Ascending aorta (tissue), 2 donors: ENCODE measurements around the gene ZNF443. TPM values are rescaled to one million over a fixed set of nuclear protein-coding genes. Genes with fewer than 3 reads are reported as not detected.
A peak's percentile ranks its signal among the peaks of the same experiment; 100 is the strongest.
"Not testable (repeated sequence)": the region's sequence is repeated elsewhere in the genome, so short reads cannot be mapped to it uniquely, and the experiment has no call there.

ENCODE experiments used
- DNase-seq, 2 donors: peaks; one replicate each; pipeline ENCODE4 v3.0.0-alpha.2; 2019; ENCODE audit warnings: low spot score in 2 of 2
- H3K27ac ChIP-seq, 2 donors: fragments of 200-600 bp; sonication (generic); one replicate each; pipeline ENCODE4 v1.5.1; 2016 to 2017; ENCODE audit warnings: mild to moderate bottlenecking in 1 of 2
- H3K27me3 ChIP-seq: fragments of 200-600 bp; sonication (generic); one replicate; pipeline ENCODE4 v1.5.1; 2017
- H3K36me3 ChIP-seq, 2 donors: fragments of 200-600 bp; sonication (generic); one replicate each; pipeline ENCODE4 v1.5.1; 2016
- H3K4me1 ChIP-seq, 2 donors: fragments of 200-600 bp; sonication (generic); one replicate each; pipeline ENCODE4 v1.5.1; 2016 to 2017; ENCODE audit warnings: mild to moderate bottlenecking in 1 of 2
- H3K4me3 ChIP-seq, 2 donors: fragments of 200-600 bp; sonication (generic); one replicate each; pipeline ENCODE4 v1.5.1; 2016 to 2017; ENCODE audit warnings: mild to moderate bottlenecking in 1 of 2
- H3K9me3 ChIP-seq, 2 donors: fragments of 200-600 bp; sonication (generic); one replicate each; pipeline ENCODE4 v1.5.1; 2016
- intact Hi-C: fragments of 100-400 bp; cut with DNase I; formaldehyde crosslinking; loops from one replicate; pipeline ENCODE4 v1.15.1; 2023
- total RNA-seq: library from RNA; depleted of rRNA; stranded (reverse); fragments of >200 nt; gene quantifications from one replicate; pipeline ENCODE4 v1.1.0, GENCODE V29; 2016
- TF ChIP-seq, protein P1 (sequence below), 3 experiments: fragments of 200-600 bp in 2 of 3; fragments of 450-650 bp in 1 of 3; sonication (generic) in 2 of 3; IDR thresholded peaks; one replicate each; pipeline ENCODE4 v1.5.1; 2016 to 2019; ENCODE audit warnings: antibody characterized with exemption in 3 of 3, mild to moderate bottlenecking in 1 of 3, moderate library complexity in 1 of 3

ZNF443 gene
- total RNA-seq, 1 donor from 2014 or later = 4.0 TPM

DNA sequence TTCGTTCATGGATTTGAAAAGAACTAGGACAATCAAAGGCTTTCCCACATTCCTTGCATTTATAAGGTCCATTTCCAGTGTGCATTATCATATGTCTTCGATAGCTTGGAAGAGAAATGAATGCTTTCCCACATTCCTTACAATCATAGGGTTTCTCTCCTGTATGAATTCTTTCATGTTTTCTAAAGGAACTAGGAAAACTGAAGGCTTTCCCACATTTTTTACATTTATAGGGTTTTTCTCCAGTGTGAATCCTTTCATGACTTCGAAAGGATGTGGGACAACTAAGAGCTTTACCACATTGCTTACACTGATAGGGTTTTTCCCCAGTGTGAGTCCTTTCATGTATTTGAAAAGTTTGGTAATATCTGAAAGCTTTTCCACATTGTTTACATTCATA is 23.9 kb upstream of the ZNF443 start:
- Histone ChIP-seq H3K27me3 (no peaks in the 10 kb centered on the region), H3K27ac (no peak overlapping the region), H3K4me1 (no peaks in the 10 kb centered on the region), H3K9me3 (peaks cover 59 to 93% of the 10 kb centered on the region in 2 donors), H3K4me3 (no peak overlapping the region), H3K36me3 (peaks cover 34 to 62% of the 10 kb centered on the region in 2 donors)
- TF ChIP-seq, protein P1, sequence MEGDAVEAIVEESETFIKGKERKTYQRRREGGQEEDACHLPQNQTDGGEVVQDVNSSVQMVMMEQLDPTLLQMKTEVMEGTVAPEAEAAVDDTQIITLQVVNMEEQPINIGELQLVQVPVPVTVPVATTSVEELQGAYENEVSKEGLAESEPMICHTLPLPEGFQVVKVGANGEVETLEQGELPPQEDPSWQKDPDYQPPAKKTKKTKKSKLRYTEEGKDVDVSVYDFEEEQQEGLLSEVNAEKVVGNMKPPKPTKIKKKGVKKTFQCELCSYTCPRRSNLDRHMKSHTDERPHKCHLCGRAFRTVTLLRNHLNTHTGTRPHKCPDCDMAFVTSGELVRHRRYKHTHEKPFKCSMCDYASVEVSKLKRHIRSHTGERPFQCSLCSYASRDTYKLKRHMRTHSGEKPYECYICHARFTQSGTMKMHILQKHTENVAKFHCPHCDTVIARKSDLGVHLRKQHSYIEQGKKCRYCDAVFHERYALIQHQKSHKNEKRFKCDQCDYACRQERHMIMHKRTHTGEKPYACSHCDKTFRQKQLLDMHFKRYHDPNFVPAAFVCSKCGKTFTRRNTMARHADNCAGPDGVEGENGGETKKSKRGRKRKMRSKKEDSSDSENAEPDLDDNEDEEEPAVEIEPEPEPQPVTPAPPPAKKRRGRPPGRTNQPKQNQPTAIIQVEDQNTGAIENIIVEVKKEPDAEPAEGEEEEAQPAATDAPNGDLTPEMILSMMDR (IDR thresholded peaks at IDR 0.05) = no peak
- intact Hi-C loops = no loop called here
- DNase-seq = no peak

DNA sequence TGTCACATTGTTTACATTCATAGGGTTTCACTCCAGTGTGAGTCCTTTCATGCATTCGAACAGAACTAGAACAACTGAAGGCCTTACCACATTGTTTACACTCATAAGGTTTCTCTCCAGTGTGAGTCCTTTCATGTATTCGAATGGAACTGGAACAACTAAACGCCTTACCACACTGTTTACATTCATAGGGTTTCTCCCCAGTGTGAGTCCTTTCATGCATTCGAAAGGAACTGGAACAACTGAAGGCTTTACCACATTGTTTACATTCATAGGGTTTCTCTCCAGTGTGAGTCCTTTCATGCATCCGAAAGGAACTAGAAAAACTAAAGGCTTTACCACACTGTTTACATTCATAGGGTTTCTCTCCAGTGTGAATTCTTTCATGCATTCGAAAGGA is 23.3 kb upstream of the ZNF443 start:
- DNase-seq, H3K27me3 ChIP-seq, H3K27ac ChIP-seq, H3K4me1 ChIP-seq, H3K4me3 ChIP-seq, intact Hi-C loops: not testable (repeated sequence)
- H3K9me3 ChIP-seq = peaks cover 57 to 92% of the 10 kb centered on the region in 2 donors
- peaks cover 34 to 66% of the 10 kb centered on the region in 2 donors for H3K36me3 ChIP-seq

DNA sequence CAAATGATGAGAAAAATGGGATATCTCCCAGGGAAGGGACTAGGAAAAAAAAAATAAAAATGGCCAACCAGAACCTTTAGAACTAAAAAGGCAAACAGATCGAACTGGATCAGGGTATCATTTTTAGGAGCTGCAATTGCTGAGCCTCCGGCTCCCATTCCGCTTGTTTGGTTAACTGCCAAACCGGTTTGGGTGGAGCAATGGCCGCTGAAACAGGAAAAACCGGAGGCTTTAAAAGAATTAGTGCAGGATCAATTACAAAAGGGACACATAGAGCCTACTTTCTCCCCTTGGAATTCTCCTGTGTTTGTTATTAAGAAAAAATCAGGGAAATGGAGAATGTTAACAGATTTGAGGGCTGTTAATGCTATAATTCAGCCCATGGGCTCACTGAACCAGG is 12.7 kb upstream of the ZNF443 start:
- TF ChIP-seq, protein P1 (IDR thresholded peaks at IDR 0.05) = no peak
- Histone ChIP-seq H3K4me3 (no peak overlapping the region), H3K36me3 (peaks cover 0 to 17% of the 10 kb centered on the region in 2 donors), H3K4me1 (no peaks in the 10 kb centered on the region), H3K9me3 (peaks cover 18 to 77% of the 10 kb centered on the region in 2 donors), H3K27ac (no peak overlapping the region), H3K27me3 (no peaks in the 10 kb centered on the region)
- intact Hi-C loops = no loop called here
- DNase-seq = no peak

DNA sequence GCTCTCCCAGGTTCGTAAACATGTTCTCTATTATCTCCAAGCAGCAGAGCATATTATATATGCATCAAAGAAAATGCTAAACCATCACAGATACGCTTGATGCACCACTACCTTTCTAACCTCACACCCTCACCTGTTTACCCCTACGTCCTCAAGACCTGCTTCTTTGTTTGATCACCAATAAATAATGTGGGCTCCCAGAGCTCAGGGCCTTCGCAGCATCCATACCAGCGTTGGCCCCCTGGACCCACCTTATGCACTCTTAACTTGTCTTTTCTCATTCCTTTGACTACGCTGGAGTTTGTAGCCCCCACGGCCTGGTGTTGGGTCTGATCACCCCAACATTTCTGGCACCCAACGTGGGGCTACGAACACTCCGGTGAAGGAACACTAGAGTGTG is 10.0 kb upstream of the ZNF443 start:
- no peak for DNase-seq
- Histone ChIP-seq H3K27ac (no peak overlapping the region), H3K9me3 (peaks cover 18 to 59% of the 10 kb centered on the region in 2 donors), H3K4me3 (no peak overlapping the region), H3K4me1 (no peaks in the 10 kb centered on the region), H3K27me3 (no peaks in the 10 kb centered on the region), H3K36me3 (no peaks in the 10 kb centered on the region)
- intact Hi-C loops = no loop called here
- TF ChIP-seq, protein P1 (IDR thresholded peaks at IDR 0.05) = no peak

GRCh38 chr19:12448808-12449207 is 8.0 kb upstream of the ZNF443 start:
- intact Hi-C loops = no loop called here
- no peak overlapping the region for H3K27ac ChIP-seq
- TF ChIP-seq, protein P1 (IDR thresholded peaks at IDR 0.05) = no peak

DNA sequence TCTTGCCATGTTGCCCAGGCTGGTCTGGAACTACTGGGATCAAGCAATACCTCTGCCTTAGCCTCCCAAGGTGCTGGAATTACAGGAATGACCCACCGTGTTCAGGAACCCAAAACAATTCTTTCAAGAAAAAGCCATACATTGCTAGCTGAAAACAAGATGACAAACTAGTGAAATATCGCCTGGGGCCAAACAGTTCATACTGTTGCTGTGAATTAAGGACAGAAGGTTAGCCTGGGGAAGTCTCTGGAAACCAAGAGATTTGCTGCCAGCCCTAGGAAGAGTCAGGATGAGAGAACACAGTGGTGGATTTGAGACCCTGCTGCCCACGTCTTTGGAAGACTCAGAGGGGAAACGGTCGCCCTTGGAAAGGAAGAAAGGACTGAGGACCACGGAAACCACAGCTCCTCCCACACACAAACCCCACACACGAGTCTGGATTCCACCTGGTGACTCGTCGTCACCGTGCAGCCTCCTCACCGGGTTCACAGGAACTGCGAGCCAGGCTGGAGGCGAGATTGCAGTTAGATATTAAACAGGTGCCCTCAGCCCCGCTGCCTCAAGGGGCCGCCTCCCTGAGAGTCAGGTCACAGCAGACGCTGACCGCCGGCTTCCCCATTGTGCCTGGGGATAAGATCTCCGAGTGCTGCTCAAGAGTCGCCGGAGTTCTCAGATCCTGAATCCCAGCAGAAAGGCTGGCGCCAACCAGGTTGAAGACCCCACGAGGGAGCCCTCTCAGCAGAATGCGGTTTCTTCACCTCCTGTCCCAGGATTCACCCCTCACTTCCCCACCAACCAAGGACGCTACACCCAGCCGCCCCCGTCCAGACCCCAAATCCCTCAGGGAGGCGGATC is 908 bp downstream of the ZNF443 start:
- H3K4me3 ChIP-seq = peak overlapping the region; percentile 77 to 81
- not testable (repeated sequence) for H3K9me3 ChIP-seq, H3K4me1 ChIP-seq, DNase-seq, H3K36me3 ChIP-seq, H3K27me3 ChIP-seq
- intact Hi-C loops = loop anchor here (2.0 to 5.0 kb wide), 4 partner anchors 38 to 145 kb away; partner anchors contain the start of genes ZNF44, ZNF564 and ZNF799
- peak overlapping the region; percentile 80 to 81 for H3K27ac ChIP-seq

More at GRCh38 chr19:12448808-12449207, 8.0 kb upstream of the ZNF443 start:
- H3K4me3 ChIP-seq = no peak overlapping the region
- no peaks in the 10 kb centered on the region for H3K4me1 ChIP-seq
- H3K9me3 ChIP-seq = peaks cover 18 to 57% of the 10 kb centered on the region in 2 donors
- no peak for DNase-seq
- no peaks in the 10 kb centered on the region for H3K27me3 ChIP-seq
- H3K36me3 ChIP-seq = no peaks in the 10 kb centered on the region

GRCh38 chr19:12430726-12431299 is 10.0 kb downstream of the ZNF443 start:
- H3K36me3 ChIP-seq = peaks cover 13 to 17% of the 10 kb centered on the region in 2 donors
- peaks cover 0 to 25% of the 10 kb centered on the region in 2 donors for H3K9me3 ChIP-seq
- H3K4me3 ChIP-seq, H3K4me1 ChIP-seq, H3K27ac ChIP-seq, intact Hi-C loops, H3K27me3 ChIP-seq, DNase-seq: not testable (repeated sequence)
